GM21367 (cell line): ENCODE results near the gene ERI3.

Source experiments
- ATAC-seq: cut with Tn5 transposase; IDR thresholded peaks from one replicate; pipeline ENCODE4 v1.9.1; 2021; ENCODE audit not compliant: unreplicated experiment

Gene ERI3

GRCh38 chr1:44239961-44240371 is 115.1 kb downstream of the ERI3 start:
- no peak for ATAC-seq

GRCh38 chr1:44239331-44239960 is 115.6 kb downstream of the ERI3 start:
- ATAC-seq, result no peak

GRCh38 chr1:44238660-44239059 is 116.4 kb downstream of the ERI3 start:
- no peak for ATAC-seq

- ATAC-seq, result no peak
These were observed 117.2 kb downstream of the ERI3 start for GRCh38 chr1:44237721-44238457.

GRCh38 chr1:44236490-44237272 is 118.4 kb downstream of the ERI3 start:
- ATAC-seq, result no peak

- no peak for ATAC-seq
These were observed 119.2 kb downstream of the ERI3 start for GRCh38 chr1:44235808-44236207.

GRCh38 chr1:44233593-44233992 is 121.5 kb downstream of the ERI3 start:
- no peak for ATAC-seq

GRCh38 chr1:44230796-44231195 is 124.3 kb downstream of the ERI3 start:
- ATAC-seq, result no peak

GRCh38 chr1:44229435-44230167 is 125.5 kb downstream of the ERI3 start:
- ATAC-seq, result no peak

GRCh38 chr1:44228218-44228617 is 126.8 kb downstream of the ERI3 start:
- ATAC-seq, result no peak

- no peak for ATAC-seq
These were observed 127.8 kb downstream of the ERI3 start for GRCh38 chr1:44227211-44227610.

- no peak for ATAC-seq
These were observed 129.3 kb downstream of the ERI3 start for GRCh38 chr1:44225761-44226160.

- no peak for ATAC-seq
These were observed 131.9 kb downstream of the ERI3 start for GRCh38 chr1:44223187-44223610.

- ATAC-seq, result no peak
These were observed 132.5 kb downstream of the ERI3 start for GRCh38 chr1:44222397-44223186.

GRCh38 chr1:44221769-44222168 is 133.3 kb downstream of the ERI3 start:
- no peak for ATAC-seq

- no peak for ATAC-seq
These were observed 134.3 kb downstream of the ERI3 start for GRCh38 chr1:44220755-44221154.

- no peak for ATAC-seq
These were observed 134.9 kb downstream of the ERI3 start for GRCh38 chr1:44220001-44220751.

GRCh38 chr1:44219301-44219626 is 135.8 kb downstream of the ERI3 start:
- ATAC-seq, result no peak

- no peak for ATAC-seq
These were observed 136.4 kb downstream of the ERI3 start for GRCh38 chr1:44218503-44219300.
